ENCODE data around the gene WDR44. TPM values are rescaled to one million over a fixed set of nuclear protein-coding genes. Genes with fewer than 3 reads are reported as not detected.

The WDR44 gene
- total and polyA plus RNA-seq, 2 donors (not counting 1 experiment from before 2014, with no cell fraction given) = 4.1 to 24.4 TPM

DNA sequence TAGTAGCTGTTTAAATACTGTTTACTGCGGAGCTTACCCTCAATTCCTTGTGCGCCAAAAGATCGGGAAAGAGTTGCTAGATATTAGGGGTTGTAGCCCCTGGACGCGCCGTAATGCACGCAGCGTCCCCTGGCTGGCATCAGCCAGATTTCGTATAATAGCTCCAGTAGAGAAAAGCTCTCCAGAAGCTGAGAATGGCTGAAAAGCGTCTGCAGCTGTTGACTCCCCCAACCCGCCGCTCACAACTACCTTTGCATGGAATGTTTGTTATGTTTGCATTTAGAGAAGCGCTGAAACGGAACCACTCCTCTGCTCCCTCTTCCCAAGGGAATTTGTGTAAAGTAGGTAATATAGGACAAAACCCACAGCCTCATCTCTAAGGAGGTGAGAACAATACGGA lies 153.4 kb downstream of the WDR44 start:
- no peak overlapping the region for H3K4me3 ChIP-seq (ENCODE audit: control extremely low read depth in 1 of 5, extremely low read depth in 1 of 5, insufficient read depth in 1 of 5, low read depth in 2 of 5, low read length in 4 of 5)
- 100% methylated on average over 2 of the region's 15 CpGs for WGBS (ENCODE audit: insufficient coverage)
- POLR2A ChIA-PET = no interaction called here
- H2AFZ ChIP-seq (ENCODE audit: insufficient read depth, low read depth, low read length, poor library complexity, severe bottlenecking) = no peak overlapping the region
- peak overlapping the region; percentile 10 for H3K4me3 Mint-ChIP-seq
- peaks cover 0 to 8% of the 10 kb centered on the region in 2 experiments for H3K36me3 ChIP-seq (replicated peaks in 1 of 2; ENCODE audit: control extremely low read depth in 1 of 2, control insufficient read depth in 1 of 2, extremely low read depth in 1 of 2, insufficient read depth in 2 of 2, low read length in 1 of 2)
- TF ChIP-seq EZH2 (IDR thresholded peaks at IDR 0.05; ENCODE audit: borderline replicate concordance, insufficient read depth, low read depth, low read length, poor library complexity, severe bottlenecking) = no peak
- no peaks in the 10 kb centered on the region for H3K9me3 ChIP-seq (ENCODE audit: control extremely low read depth in 1 of 3, control insufficient read depth in 2 of 3, insufficient read depth in 1 of 3, low read length in 2 of 3)
- H3K4me1 Mint-ChIP-seq = peaks cover 47% of the 10 kb centered on the region
- H3K4me2 ChIP-seq (replicated peaks; ENCODE audit: low read depth, low read length, poor library complexity, severe bottlenecking) = no peak overlapping the region
- intact Hi-C loops (cut with micrococcal nuclease) = loop anchor here (5.0 to 10.0 kb wide), 2 partner anchors 106 to 152 kb away; partner anchors contain the start of gene WDR44
- no peaks in the 10 kb centered on the region for H3K27me3 Mint-ChIP-seq
- H3K27me3 ChIP-seq (replicated peaks in 1 of 4; ENCODE audit: control extremely low read depth in 1 of 4, control insufficient read depth in 3 of 4, insufficient read depth in 4 of 4, low read length in 3 of 4) = no peaks in the 10 kb centered on the region
- no peaks in the 10 kb centered on the region for H4K20me1 ChIP-seq (ENCODE audit: control insufficient read depth, insufficient read depth, low read length, poor library complexity, severe bottlenecking)
- DNase-seq (no peak), ATAC-seq (ENCODE audit: low read depth) (no peak)
- H3K9ac ChIP-seq (ENCODE audit: low read length) = no peak overlapping the region
- H3K27ac ChIP-seq (ENCODE audit: low read length in 2 of 2) = no peak overlapping the region
- CTCF ChIA-PET = interaction anchor here (1.0 kb wide), 1 partner anchor 40 kb away, joined by 3 read pairs; no protein-coding TSS in a partner anchor
- H3K79me2 ChIP-seq (ENCODE audit: control insufficient read depth, insufficient read depth, low read length) = peaks cover 77% of the 10 kb centered on the region
- H3K9me3 Mint-ChIP-seq (ENCODE audit: insufficient read depth) = no peaks in the 10 kb centered on the region
- H3K27ac Mint-ChIP-seq = peak overlapping the region; percentile 26
- peaks cover 47 to 67% of the 10 kb centered on the region in 2 donors for H3K4me1 ChIP-seq (ENCODE audit: control insufficient read depth in 2 of 2, insufficient read depth in 2 of 2, low read length in 2 of 2)

Small RNA genes within 50 kb of the gene (small RNA-seq; reads per million reads assigned to genes)
- gene MIR1277 (ENCODE audit: insufficient read length, low read depth, low replicate concordance) = 1.1 reads per million

Other genes starting within 250 kb of the WDR44 start
- gene KLHL13, start 229.3 kb upstream of the WDR44 start, total RNA-seq = not detected in 2 replicates
- gene KLHL13, start 229.3 kb upstream of the WDR44 start, polyA plus RNA-seq = 0.04 TPM in 1 of 2 replicates, not detected in the other
- 83.2 and 83.5 TPM in 2 replicates for gene DOCK11, start 149.7 kb downstream of the WDR44 start, total RNA-seq
- 31.0 and 36.7 TPM in 2 replicates for gene DOCK11, start 149.7 kb downstream of the WDR44 start, polyA plus RNA-seq